Activated CD4-positive, alpha-beta T cell treated with anti-CD3 and anti-CD28 coated beads, Interleukin-2, amount 50 U/mL, for 4 hours (primary cell): ENCODE data around the gene ELF3.
"Not testable (repeated sequence)": the region's sequence is repeated elsewhere in the genome, so short reads cannot be mapped to it uniquely, and the experiment has no call there.

ENCODE experiments used
- DNase-seq, 2 experiments: peaks; one replicate each; pipeline ENCODE4 v3.0.0-alpha.2; 2020

Gene ELF3

DNA sequence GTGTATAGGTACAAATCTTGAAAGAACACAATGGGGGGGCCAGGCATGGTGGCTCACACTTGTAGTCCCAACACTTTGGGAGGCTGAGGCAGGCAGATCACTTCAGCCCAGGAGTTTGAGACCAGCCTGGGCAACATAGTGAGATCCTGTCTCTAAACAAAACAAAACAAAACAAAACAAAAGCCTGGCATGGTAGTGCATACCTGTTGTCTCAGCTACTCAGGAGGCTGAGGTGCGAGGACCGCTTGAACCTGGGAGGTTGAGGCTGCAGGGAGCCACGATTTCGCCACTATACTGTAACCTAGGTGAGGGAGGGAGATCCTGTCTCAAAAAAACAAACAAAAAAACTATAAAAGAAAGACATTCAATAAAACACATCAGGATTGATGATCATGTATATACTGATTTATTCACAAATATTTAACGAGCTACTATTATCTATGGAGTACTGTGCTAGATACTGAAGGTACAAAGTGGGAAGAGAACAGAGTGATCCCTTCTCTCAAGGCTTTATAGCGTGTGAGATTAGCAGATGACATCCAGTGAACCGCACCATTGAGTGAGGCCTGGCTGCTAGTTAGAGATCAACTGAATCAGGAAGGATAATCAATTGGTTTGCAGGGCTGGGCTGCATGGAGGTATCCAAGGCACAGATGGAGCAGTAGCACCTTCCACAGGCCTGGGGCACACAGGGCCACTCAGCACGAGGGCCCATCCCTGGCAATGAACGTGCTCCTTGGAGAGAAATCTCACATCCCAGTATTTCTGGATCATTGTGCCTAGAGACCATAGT, 26.4 kb downstream of the ELF3 start:
- DNase-seq = no peak

DNA sequence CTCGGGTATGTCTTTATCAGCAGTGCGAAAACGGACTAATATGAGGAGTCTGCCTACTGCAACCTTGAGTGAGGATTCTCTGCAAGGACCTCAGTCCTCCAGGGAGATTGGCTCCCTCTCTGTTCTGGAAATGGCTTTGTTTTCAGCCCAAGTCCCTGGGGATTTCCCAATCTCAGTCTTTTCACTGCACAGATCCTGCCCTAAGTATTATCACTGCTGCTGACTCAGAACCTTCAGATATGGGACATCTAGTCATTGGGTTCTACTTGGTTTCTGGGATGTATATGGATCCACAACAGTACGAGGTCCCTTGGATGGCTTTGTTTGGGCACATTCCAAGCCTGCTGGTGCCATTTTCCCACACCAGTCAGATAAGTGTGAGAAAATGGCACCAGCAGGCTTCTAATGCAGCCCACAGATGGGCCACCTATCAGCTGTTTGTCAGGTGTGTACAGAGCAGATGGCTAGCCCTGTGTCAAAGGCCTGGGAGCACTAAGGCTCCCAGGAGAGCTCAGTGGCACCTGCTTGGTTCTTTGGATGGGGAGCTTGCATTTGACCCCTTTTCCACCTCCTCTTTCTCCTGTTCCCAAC, 27.4 kb downstream of the ELF3 start:
- no peak for DNase-seq

DNA sequence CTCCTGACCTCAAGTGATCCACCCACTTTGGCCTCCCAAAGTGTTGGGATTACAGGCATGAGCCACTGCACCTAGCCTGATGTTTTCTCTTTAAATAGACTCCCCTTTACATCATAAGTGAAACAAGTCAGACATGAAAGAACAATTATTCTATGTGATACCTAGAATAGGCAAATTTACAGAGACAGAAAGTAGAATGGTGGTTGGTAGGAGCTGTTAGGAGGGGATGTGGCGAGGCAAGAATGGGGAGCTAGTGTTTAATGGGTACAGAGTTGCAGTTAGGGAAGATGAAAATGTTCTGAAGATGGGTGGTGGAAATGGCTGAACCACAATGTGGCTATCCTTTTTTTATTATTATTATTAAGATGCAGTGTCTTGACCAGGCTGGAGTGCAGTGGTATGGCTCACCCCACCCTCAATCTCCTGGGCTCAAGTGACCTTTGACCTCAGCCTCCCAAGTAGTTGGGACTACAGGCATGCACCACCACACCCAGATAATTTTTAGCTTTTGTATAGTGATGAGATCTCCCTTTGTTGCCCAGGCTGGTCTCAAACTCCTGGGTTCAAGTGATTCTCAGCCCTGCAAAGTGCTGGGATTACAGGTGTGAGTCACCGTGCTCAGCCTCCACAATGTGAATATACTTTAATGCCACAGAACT, 28.4 kb downstream of the ELF3 start:
- no peak for DNase-seq

DNA sequence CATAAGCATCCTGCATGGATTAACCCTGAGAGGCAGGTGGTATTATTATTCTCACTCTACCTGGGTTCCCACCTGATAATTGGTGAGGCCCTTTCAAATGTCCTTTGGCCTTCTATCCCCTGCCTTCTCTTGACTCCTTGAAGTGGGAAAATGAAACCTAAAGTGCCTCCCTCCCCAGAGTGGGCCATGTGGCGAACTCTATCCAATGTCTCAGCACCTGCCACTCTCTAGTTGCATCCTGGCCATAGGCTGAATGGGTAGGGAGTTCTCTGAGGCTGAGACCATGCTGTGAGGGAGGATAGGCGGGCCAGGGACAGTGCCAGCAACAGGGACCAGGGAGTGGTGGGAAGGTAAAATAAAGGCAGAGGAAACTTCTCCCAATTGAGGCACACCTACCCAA, 35.3 kb downstream of the ELF3 start:
- no peak for DNase-seq

DNA sequence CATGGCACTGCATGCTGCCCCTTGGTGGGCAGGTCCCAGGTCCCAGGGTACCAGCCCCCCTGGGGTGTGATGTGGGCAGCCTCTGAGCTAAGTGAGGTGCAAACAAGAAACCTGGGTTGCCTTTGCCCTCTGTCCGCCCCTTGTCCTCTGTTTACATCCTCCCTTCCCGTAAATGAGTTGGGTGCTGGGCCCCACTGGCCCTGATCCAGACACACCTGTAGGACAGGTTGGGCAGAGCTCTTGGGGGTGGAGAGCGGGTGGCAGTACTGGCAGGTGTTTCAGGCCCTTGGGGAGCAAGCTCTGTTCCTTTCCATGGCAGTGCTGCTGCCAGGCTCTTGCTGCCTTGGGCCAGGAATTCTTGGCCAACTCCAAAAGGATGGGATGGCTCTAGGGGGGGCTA, 35.8 kb downstream of the ELF3 start:
- DNase-seq = no peak

DNA sequence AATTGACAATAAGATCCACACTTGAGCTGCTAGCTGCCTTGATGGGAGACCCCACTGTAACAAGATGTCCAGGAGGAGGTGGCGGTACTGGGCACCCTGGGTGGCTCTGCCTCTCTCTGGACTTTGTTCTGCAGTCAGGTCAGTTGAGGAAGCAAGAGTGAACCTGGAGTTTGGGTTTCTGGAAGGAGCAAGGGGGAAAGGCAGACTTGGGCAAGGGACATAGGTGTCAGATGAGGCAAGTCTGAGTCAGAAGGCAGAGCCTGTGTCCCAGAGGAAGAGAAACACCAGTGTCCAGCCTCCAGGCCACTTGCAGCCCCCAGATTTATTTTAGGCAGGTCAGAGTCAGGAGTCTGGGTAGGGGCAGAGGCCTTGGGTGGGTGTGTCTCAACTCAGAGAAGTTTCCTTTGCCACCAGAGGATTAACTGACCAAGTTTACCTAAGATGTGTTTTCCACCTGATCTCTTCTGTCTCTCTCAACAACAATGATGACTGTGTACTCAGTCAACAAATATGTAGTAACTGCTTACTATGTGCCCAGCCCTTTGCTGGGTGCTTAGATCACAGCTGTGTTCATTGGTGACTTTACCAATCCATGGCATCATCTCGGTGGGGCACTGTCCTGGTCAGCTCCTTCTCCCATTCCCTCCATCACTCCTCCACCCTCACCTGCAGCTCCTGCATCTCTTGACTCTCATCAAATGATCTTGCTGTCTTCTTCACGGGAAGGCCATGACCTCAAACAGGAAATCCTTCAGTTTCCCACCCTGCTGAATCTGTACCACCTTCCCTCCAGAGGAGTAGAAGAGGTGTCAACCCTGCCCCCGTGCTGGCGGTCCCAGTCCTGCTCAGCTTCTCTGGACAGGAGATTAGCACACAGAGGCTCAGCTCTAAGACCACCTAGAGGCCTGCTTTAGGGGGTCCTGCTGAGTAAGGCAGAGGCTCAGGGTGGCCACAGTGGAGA, 36.6 kb downstream of the ELF3 start:
- no peak for DNase-seq

DNA sequence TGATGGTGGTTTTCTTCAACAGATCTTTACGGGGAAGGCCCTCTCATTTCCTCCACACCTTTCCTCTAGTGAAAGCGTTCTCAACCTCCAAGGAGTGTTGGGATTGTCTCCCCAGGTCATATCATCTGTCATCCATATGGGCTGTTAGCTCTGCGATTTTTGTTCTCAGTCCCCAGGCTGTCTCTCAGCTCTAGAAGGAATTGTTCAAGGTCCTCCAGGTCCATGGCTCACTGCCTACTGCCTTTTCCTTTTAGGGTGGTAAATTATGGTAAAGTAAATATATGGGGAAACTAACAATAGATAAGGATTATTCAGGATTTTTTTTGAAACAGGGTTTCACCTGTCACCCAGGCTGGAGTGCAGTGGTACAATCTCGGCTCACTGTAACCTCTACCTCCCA, 37.6 kb downstream of the ELF3 start:
- no peak for DNase-seq

DNA sequence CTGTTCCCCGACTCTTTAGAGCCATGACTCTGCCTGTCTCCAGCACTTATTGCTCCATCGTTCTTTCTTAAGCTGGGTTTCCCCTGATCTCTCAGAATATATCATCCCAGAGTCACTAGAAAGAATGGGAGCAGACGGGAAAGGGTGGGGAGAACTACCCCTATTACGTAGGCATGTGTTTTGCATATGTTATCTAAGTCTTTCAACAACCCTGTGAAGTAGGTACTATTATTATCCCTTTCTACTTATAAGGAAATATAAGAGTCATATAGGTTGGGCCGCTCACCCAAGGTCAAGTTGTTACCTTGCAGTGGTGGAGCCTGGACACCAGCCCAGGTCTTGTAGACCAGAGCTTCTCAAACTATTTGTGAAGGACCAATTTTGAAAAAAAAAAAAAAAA, 38.7 kb downstream of the ELF3 start:
- no peak for DNase-seq

DNA sequence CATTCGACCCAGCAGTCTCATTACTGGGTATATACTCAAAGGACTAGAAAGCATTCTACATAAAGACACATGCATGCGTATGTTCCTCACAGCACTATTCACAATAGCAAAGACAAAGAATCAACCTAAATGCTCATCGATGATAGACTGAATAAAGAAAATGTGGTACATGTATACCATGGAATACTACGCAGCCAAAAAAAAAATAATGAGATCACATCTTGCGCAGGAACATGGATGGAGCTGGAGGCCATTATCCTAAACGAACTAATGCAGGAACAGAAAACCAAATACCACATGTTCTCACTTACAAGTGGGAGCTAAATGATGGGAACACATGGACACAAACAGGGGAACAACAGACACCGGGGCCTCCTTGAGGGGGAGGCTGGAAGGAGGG, 43.7 kb downstream of the ELF3 start:
- no peak for DNase-seq

DNA sequence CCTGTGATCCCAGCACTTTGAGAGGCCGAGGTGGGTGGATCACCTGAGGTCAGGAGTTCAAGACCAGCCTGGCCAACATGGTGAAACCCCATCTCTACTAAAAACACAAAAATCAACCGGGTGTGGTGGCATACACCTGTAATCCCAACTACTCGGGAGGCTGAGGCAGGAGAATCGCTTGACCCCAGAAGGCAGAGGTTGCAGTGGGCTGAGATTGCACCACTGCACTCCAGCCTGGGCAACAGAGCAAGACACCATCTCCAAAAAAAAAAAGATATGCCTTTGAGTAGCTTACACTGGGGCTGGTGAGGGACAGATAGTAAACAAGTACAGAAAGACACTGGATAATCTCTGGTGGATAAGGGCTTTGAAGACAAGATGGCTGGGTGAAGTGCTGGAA, 44.3 kb downstream of the ELF3 start:
- not testable (repeated sequence) for DNase-seq

DNA sequence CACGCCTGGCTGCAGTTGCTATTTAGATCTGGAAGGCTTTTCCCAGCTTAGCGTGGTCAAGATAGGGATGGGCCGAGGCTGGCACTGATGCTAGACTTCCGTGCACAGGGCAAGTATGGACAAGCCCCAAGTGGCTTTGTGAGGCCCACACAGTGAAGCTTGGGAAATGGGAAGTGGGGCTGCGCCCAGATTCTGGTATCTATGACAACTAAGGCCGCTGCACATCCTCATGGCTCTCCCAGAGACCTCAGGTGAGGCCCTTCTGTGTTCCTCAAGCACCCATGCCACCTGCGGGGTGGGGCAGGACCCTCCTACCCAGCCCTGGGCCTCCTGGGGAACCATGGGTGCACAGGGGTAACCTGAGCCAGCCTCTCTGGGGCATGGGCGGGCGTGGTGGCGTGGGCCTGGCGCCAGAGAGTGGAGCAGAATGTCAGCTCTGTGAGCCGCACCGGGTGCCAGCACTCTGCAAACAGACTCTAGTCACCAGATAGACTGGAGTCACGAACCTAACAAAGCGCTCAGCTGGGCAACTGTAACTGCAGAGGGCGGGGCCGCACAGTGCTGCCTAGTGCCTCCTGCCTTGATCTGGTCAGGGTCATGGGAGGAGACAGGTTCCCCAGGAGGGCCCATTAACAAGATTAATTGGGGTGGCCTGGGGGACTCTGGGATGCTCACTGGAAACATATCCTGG, 46.4 kb downstream of the ELF3 start:
- no peak for DNase-seq

DNA sequence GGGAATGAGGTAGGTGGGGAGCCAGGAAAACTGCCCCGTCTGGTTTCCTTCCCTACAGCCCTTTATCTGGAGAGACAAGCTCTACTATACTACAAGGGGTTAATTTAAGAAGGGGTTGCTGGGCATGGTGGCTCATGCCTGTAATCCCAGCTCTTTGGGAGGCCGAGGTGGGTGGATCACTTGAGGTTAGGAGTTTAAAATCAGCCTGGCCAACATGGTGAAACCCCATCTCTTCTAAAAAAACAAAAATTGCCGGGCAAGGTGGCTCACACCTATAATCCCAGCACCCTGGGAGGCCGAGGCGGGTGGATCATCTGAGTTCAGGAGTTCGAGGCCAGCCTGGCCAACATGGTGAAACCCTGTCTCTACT, 46.9 kb downstream of the ELF3 start:
- DNase-seq = not testable (repeated sequence)

DNA sequence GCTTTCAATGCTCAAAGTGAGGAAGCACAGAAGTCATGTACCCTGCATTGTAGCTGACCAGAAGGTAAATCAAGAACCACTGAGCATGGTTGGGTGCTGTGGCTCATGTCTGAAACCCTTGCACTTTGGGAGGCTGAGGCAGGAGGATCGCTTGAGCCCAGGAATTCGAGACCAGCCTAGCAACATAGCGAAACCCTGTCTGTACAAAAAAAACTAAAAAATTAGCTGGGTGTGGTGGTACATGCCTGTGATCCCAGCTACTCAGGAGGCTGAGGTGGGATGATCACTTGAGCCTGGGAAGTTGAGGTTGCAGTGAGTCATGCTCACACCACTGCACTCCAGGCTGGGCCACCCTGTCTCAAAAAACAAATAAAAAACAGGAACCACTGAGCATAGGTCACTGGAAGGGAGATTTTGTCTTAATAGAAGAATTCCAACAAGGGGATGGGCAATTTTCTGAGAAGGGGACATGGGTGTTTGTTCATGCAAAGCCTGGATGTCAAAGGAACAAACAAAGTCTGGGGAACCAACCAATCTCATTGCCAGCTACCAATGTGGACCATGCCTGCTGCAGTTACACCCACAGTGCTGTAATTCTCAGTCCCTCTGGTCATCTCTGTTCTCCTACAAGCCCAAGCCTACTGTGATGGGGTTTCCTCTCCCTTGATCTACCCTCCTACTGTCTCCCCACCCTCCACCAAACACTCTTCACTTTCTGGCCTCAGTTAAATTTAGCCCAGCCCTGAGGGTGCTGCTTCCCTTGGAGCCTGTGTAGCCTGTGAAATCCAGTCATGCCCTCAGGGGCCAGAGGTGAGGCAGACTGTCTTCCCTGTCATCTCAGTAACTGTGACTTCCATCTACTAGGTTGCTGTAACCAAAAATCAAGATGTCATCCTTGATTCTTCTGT, 47.9 kb downstream of the ELF3 start:
- no peak for DNase-seq

DNA sequence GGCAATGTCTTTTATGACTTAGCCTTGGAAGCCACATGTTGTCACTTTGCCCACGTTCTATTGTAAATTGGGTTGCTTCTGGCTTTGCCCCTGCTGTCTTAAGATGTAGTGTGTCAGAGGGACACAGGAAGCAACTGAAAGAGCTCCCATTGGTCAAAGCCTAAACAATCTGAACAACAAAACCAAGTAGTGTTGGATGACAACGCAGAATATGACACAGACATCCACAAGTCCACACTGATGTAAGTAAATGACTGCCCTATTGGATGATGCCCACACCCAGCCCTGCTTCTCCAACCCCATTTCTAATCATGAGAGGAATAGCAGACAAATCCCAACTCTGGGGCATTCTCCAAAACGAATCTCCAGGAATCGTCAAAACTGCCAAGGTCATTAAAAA, 50.7 kb downstream of the ELF3 start:
- DNase-seq = no peak

DNA sequence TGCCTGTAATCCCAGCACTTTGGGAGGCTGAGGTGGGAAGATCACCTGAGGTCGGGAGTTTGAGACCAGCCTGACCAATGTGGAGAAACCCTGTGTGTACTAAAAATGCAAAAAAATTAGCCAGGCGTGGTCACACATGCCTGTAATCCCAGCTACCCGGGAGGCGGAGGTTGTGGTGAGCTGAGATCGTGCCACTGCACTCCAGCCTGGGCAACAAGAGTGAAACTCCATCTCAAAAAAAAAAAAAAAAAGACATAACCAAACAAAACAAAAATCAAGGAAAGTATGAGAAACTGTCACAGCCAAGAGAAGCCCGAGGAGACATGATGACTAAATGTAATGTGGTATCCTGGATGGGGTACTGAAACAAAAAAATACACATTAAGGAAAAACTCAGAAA, 51.4 kb downstream of the ELF3 start:
- not testable (repeated sequence) for DNase-seq

DNA sequence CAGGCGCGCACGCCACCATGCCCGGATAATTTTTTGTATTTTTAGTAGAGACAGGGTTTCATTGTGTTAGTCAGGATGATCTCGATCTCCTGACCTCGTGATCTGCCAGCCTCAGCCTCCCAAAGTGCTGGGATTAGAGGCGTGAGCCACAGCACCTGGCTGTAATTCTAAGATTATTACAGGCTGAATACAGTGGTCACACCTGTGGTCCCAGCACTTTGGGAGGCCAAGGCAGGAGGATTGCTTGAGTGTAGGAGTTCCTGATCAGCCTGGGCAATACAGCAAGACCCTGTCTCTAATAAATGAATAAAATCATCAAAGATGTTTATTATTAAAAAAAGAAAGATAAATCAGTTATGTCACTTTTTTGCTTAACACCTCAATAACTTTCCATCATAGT, 52.2 kb downstream of the ELF3 start:
- not testable (repeated sequence) for DNase-seq

DNA sequence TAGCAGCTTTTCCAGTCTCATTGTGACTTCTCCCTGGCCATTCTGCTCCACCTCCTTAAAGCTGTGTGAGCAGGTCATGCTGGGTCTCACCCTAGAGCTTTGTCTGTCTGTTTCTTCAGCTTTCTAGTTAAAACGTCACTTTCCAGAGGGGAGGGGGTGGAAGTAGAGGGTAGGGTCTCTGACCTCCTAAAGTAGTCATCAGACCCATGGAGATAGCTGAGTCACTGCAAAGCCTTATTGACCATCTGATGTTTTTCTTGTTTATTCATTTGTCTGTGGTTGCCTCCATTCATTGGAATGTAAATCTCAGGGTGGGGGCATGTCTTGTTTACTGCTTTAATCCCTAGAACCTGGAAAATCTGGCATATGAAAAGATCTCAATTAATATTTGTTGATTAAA, 52.7 kb downstream of the ELF3 start:
- no peak for DNase-seq

DNA sequence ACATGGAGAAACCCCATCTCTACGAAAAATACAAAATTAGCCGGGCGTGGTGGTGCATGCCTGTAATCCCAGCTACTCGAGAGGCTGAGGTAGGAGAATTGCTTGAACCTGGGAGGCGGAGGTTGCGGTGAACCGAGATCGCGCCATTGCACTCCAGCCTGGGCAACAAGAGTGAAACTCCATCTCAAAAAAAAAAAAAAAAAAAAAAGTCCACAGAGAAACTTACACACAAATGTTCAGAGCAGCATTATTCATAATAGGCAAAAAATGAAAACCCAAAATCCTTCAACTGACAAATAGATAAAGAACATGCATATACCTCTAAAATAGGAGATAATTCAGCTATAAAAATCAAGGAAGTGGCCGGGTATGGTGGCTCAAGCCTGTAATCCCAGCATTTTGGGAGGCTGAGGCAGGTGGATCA, 54.5 kb downstream of the ELF3 start:
- not testable (repeated sequence) for DNase-seq
